Activated CD4-positive, alpha-beta T cell treated with anti-CD3 and anti-CD28 coated beads, Interleukin-2, amount 50 U/mL, for 16 hours (primary cell): ENCODE results near the gene GAK.
A peak's percentile ranks its signal among the peaks of the same experiment; 100 is the strongest.
"Not testable (repeated sequence)": the region's sequence is repeated elsewhere in the genome, so short reads cannot be mapped to it uniquely, and the experiment has no call there.

Experiments used
- DNase-seq: peaks from one replicate; pipeline ENCODE4 v3.0.0-alpha.2; 2020

Gene GAK

DNA sequence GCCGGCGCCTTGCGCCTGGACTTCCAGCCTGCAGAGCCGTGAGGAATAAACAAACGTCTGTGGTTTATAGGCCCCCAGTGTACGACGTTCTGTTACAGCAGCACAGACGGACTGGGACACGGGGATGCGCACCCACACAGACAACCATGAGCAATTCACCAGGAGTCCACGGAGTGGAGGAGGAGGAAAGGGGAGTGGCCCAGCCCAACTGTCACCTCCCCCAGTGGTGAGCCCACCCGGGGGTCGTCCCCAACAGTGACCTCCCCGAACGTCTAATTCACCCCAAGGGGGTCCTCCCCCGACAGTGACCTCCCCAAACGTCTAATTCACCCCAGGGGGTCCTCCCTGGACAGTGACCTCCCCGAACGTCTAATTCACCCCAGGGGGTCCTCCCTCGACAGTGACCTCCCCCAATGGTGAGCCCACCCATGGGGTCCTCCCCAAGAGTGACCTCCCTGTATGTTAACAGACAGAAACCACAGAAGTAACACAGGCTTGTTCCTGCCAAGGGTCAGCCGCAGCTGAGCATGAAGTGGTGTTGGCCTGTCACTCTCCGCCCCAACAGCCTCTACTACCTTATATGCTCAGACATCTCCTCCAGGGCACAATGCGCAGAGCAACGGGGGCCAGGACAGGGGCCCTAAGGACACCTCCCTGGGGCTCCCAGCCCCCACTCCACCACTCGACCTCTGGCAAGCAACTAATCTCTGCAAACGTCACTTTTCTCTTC, 6.2 kb downstream of the GAK start:
- no peak for DNase-seq

- DNase-seq, result no peak
These were observed 6.9 kb downstream of the GAK start for GRCh38 chr4:925171-925570.

- peak; percentile 48 for DNase-seq
These were observed 7.7 kb downstream of the GAK start for GRCh38 chr4:924107-925096.

DNA sequence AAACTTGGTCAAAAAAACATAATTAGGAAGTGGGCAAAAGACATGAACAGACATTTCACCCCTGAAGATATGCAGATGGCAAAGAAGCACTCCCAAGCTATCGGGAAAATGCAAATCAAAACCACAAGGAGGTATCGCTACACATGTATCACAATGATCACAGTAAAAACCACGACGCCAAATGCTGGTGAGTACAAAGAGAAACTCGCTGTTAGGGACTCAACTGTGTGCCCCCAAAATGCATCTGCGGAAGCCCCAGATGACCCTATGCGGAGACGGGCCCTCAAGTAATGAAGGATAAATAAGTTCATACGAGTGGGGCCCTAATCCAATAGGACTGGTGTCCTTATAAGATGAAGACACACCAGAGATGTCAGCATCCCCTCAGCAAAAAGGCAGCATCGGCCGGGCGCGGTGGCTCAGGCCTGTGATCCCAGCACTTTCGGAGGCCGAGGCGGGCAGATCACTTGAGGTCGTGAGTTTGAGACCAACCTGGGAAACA, 10.2 kb downstream of the GAK start:
- peak; percentile 58 for DNase-seq

GRCh38 chr4:919004-919680, 13.0 kb downstream of the GAK start:
- not testable (repeated sequence) for DNase-seq

DNA sequence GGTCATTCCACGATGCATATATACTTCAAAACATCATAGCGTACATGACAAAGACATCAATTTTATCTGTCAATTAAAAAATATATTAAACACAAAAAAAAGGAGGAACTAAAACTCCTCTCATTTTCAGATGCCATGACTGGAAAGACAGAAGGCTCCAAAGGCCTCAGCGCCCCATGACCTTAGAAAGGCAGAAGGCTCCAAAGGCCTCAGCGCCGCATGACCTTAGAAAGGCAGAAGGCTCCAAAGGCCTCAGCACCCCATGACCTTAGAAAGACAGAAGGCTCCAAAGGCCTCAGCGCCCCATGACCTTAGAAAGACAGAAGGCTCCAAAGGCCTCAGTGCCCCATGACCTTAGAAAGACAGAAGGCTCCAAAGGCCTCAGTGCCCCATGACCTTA, 13.5 kb downstream of the GAK start:
- DNase-seq, result not testable (repeated sequence)

GRCh38 chr4:917992-918391, 14.1 kb downstream of the GAK start:
- DNase-seq, result no peak

- DNase-seq, result no peak
These were observed 14.7 kb downstream of the GAK start for GRCh38 chr4:917466-917865.

GRCh38 chr4:915595-915994, 16.5 kb downstream of the GAK start:
- no peak for DNase-seq

DNA sequence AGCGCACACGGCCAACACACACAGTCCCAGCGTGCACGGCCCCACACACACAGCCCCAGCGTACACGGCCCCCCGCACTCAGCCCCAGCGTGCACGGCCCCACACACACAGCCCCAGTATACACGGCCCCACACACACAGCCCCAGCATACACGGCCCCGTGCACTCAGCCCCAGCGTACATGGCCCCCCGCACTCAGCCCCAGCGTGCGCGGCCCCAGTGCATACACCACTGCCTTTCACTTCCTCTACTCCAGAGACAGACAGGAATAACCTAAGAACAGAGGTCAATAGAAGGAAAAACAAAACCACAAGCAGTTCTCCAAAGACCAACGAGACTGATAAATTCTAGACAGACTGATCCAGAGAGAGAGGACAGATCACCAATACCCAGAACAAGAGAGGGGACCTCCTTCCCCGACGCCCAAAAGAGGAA, 17.1 kb downstream of the GAK start:
- no peak for DNase-seq

DNA sequence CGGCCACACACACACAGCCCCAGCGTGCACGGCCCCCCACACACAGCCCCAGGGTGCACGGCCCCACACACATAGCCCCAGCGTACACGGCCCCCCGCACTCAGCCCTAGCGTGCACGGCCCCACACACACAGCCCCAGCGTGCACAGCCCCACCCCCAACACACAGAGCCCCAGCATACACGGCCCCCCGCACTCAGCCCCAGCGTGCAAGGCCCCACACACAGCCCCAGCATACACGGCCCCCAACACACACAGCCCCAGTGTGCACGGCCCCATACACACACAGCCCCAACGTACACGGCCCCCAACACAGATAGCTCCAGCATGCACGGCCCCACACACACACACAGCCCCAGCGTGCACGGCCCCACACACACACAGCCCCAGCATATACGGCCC, 17.6 kb downstream of the GAK start:
- no peak for DNase-seq

GRCh38 chr4:913280-913618, 18.9 kb downstream of the GAK start:
- no peak for DNase-seq

DNA sequence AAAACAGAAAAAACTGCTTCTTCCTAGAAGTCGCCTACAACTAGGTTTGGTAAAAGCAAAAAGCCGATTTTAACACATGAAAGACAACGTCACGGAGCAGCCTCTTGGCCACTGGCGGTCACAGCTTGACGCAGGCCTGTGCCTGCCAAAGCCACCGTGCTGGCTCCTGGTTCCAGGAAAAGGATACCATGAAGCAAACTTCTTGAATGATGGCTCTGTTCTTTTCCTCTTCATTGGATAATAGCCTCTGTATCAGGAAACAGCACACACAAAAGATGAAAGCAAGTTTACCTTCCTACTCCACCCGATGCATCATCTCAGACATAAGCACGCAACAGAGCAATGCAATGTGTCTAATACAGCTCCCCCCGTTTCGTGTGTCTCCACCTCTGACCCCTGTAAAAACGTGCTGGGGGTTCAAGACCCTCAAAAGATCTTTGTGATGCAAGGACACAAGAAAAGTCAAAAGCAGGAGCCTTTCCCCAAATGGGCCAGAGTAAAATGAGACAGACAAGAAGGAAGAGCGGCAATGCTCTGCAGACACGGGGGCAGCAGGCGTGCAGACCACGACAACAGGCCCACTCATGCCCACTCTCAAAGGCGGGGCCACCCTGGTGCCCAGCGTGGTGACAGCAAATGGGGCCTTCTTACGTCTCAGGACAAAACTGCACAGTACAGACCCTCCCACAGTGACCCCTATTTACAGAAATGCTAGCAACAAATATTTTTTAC, 19.4 kb downstream of the GAK start:
- no peak for DNase-seq

GRCh38 chr4:911871-912490, 20.1 kb downstream of the GAK start:
- DNase-seq, result no peak

- DNase-seq, result no peak
These were observed 20.8 kb downstream of the GAK start for GRCh38 chr4:911221-911751.

- DNase-seq, result no peak
These were observed 21.6 kb downstream of the GAK start for GRCh38 chr4:910366-911091.

DNA sequence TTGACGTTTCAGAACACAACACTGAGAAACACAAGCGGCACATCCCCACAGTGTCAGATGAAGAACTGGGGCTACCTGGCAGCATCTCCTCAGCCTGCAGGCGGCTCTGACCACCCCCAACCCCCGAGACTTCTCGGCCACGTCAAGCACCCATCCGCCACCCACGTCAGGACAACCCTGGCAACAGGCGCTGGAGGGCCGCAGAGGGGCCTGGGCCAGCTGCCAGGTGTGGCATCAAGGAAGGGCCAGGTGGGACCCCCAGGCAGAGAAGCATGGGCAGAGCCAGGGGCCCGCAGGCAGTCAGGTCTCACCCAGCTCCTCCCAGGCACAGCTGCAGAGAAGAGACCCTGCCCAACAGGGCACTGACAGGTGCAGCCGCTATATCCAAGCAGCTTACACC, 22.3 kb downstream of the GAK start:
- DNase-seq, result no peak

DNA sequence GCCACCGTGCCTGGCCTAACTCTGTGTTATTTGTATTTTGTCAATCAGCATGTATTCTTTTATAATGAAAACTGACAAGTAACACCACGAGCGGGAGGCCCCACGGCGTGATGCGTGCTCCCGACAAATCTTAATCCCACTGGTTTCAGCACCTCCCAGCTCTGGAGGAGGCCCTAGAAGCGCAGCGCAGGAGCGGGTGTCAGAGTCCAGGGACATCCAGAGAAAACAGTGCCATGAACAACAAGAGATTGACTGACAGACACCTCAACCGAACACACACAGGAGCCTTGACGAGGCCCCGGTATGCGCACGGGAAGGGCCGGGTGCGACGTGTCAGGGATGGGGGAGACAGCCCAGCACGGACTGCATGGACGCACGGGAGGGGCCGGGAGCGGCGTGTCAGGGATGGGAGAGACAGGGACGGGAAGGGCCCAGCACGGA, 23.0 kb downstream of the GAK start:
- no peak for DNase-seq

GRCh38 chr4:907691-908425, 24.3 kb downstream of the GAK start:
- DNase-seq, result no peak

DNA sequence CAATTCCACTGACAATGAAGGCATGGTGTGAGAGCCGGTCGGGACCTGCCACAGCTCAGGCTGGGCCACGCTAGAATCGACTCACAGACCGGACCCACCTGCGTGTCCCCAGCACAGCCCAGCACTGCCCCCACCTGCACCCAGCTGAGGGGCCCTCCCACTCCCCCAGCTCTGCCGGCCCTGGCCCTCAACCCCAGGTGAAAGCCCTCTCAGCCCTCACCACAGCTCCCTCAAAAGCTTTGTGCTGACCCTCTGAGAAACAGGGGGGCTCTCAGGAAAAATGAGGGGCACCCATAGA, 25.1 kb downstream of the GAK start:
- DNase-seq, result no peak
